GM19193 (cell line): ENCODE data around the gene PPP6C.
A peak's percentile ranks its signal among the peaks of the same experiment; 100 is the strongest.

Experiments
- POLR2A ChIP-seq: IDR thresholded peaks from 4 replicates; pipeline ENCODE4 v1.6.1; 2011; ENCODE audit not compliant: insufficient read depth, insufficient read length; ENCODE audit errors: extremely low read depth

PPP6C gene

GRCh38 chr9:125143377-125144090 is 46.1 kb downstream of the PPP6C start, which contains the start of gene SCAI:
SCAI (minus strand) TSS chr9:125143528; CDS start chr9:125143437, 91 bp downstream.
- peak; percentile 61 for TF ChIP-seq POLR2A

GRCh38 chr9:125142560-125143376 is 46.8 kb downstream of the PPP6C start:
- TF ChIP-seq POLR2A, result no peak

- TF ChIP-seq POLR2A, result no peak
Observed at GRCh38 chr9:125141751-125142150, 47.9 kb downstream of the PPP6C start.

GRCh38 chr9:125141251-125141650 is 48.4 kb downstream of the PPP6C start:
- no peak for TF ChIP-seq POLR2A

GRCh38 chr9:125140576-125140975 is 49.0 kb downstream of the PPP6C start:
- TF ChIP-seq POLR2A, result no peak

GRCh38 chr9:125137200-125137599 is 52.4 kb downstream of the PPP6C start:
- no peak for TF ChIP-seq POLR2A

- TF ChIP-seq POLR2A, result no peak
Observed at GRCh38 chr9:125134976-125135375, 54.6 kb downstream of the PPP6C start.

GRCh38 chr9:125133403-125134329 is 55.9 kb downstream of the PPP6C start:
- no peak for TF ChIP-seq POLR2A

- no peak for TF ChIP-seq POLR2A
Observed at GRCh38 chr9:125131778-125132177, 57.8 kb downstream of the PPP6C start.

- TF ChIP-seq POLR2A, result no peak
Observed at GRCh38 chr9:125126019-125126746, 63.4 kb downstream of the PPP6C start.

GRCh38 chr9:125125523-125125922 is 64.1 kb downstream of the PPP6C start:
- no peak for TF ChIP-seq POLR2A

- no peak for TF ChIP-seq POLR2A
Observed at GRCh38 chr9:125121146-125121545, 68.5 kb downstream of the PPP6C start.

- no peak for TF ChIP-seq POLR2A
Observed at GRCh38 chr9:125119643-125120286, 69.8 kb downstream of the PPP6C start.

GRCh38 chr9:125110464-125110863 is 79.1 kb downstream of the PPP6C start:
- no peak for TF ChIP-seq POLR2A
